MM.1S (cell line): ENCODE measurements around the gene RGS12.

Source experiments
- EZH2 ChIP-seq: fragments of 300-600 bp; sonication (generic); optimal IDR thresholded peaks from 2 replicates; pipeline ENCODE3; 2017; ENCODE audit warnings: low read depth, mild to moderate bottlenecking, antibody characterized with exemption, low read length, mixed read lengths
- TF ChIP-seq, protein P1 (sequence below): fragments of 300-600 bp; sonication (generic); IDR thresholded peaks from 2 replicates; pipeline ENCODE4 v1.5.1; 2016; ENCODE audit warnings: antibody characterized with exemption, low read length, mixed read lengths

DNA sequence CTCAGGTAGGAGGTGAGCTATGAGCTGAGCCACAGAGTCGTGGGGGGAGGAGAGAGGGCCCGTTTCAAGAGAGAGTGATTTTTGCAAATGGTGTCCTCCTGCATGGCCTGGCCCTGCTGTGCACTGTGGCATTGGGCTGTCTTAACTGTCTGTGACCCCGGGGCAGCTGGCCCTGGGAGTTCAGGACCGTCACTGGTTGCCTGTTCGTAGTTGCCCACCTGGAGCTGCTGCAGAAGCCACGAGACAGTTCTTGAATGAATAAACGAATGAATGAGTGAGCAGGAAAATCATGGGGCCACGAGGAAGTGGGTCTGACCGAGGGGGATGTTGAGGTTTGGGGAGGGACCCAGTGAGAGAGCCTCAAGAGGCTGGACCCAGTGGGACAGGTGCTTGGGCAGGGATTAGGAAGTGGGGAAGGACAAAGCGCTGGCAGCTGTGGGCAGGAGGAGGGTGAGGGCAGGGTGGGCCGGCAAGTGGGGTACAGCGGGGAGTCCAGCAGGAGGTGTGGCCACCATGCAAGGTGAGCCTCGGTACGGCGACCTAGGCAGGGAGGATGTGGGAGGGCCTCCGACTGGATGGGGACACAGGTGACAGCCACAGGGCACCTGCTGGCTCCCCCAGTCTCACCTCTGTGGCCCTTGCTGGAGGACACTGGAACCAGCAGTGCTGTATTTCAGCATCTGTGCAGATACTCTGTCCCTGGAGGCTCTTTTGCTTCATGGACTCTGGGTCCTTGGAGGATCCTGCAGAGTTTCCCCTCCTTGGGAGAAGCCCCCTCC, 10.2 kb downstream of the RGS12 start:
- TF ChIP-seq EZH2: no peak
- TF ChIP-seq, protein P1, sequence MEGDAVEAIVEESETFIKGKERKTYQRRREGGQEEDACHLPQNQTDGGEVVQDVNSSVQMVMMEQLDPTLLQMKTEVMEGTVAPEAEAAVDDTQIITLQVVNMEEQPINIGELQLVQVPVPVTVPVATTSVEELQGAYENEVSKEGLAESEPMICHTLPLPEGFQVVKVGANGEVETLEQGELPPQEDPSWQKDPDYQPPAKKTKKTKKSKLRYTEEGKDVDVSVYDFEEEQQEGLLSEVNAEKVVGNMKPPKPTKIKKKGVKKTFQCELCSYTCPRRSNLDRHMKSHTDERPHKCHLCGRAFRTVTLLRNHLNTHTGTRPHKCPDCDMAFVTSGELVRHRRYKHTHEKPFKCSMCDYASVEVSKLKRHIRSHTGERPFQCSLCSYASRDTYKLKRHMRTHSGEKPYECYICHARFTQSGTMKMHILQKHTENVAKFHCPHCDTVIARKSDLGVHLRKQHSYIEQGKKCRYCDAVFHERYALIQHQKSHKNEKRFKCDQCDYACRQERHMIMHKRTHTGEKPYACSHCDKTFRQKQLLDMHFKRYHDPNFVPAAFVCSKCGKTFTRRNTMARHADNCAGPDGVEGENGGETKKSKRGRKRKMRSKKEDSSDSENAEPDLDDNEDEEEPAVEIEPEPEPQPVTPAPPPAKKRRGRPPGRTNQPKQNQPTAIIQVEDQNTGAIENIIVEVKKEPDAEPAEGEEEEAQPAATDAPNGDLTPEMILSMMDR: no peak
